Measurements from ENCODE around the gene TRRAP.

TRRAP gene

GRCh38 chr7:99004781-99005500 lies 126.6 kb downstream of the TRRAP start:
- peak; percentile 45 for DNase-seq (ENCODE audit: low read depth, low spot score)

GRCh38 chr7:99005776-99006175 lies 127.4 kb downstream of the TRRAP start:
- no peak for DNase-seq (ENCODE audit: low read depth, low spot score)

- no peak for DNase-seq (ENCODE audit: low read depth, low spot score)
Measured at GRCh38 chr7:99006739-99007424, 128.6 kb downstream of the TRRAP start.

GRCh38 chr7:99008181-99008631 lies 129.9 kb downstream of the TRRAP start:
- no peak for DNase-seq (ENCODE audit: low read depth, low spot score)

GRCh38 chr7:99008921-99009530 lies 130.7 kb downstream of the TRRAP start:
- no peak for DNase-seq (ENCODE audit: low read depth, low spot score)

- no peak for DNase-seq (ENCODE audit: low read depth, low spot score)
Measured at GRCh38 chr7:99010281-99010680, 131.9 kb downstream of the TRRAP start.

GRCh38 chr7:99011341-99011705 lies 133.0 kb downstream of the TRRAP start:
- no peak for DNase-seq (ENCODE audit: low read depth, low spot score)

- DNase-seq (ENCODE audit: low read depth, low spot score) = no peak
Measured at GRCh38 chr7:99011706-99012404, 133.5 kb downstream of the TRRAP start.

- no peak for DNase-seq (ENCODE audit: low read depth, low spot score)
Measured at GRCh38 chr7:99012722-99013121, 134.4 kb downstream of the TRRAP start.

GRCh38 chr7:99013266-99014112 lies 135.2 kb downstream of the TRRAP start:
- DNase-seq (ENCODE audit: low read depth, low spot score) = no peak

GRCh38 chr7:99014113-99014985 lies 136.0 kb downstream of the TRRAP start:
- DNase-seq (ENCODE audit: low read depth, low spot score) = no peak

GRCh38 chr7:99016196-99016595 lies 137.9 kb downstream of the TRRAP start:
- DNase-seq (ENCODE audit: low read depth, low spot score) = no peak

- DNase-seq (ENCODE audit: low read depth, low spot score) = no peak
Measured at GRCh38 chr7:99019523-99020412, 141.4 kb downstream of the TRRAP start.

- DNase-seq (ENCODE audit: low read depth, low spot score) = no peak
Measured at GRCh38 chr7:99020413-99020715, 142.0 kb downstream of the TRRAP start.

GRCh38 chr7:99021941-99022560 lies 143.7 kb downstream of the TRRAP start:
- DNase-seq (ENCODE audit: low read depth, low spot score) = no peak

GRCh38 chr7:99024066-99024465 lies 145.7 kb downstream of the TRRAP start:
- DNase-seq (ENCODE audit: low read depth, low spot score) = no peak

- no peak for DNase-seq (ENCODE audit: low read depth, low spot score)
Measured at GRCh38 chr7:99027241-99027640, 148.9 kb downstream of the TRRAP start.

GRCh38 chr7:99027841-99028240 lies 149.5 kb downstream of the TRRAP start:
- no peak for DNase-seq (ENCODE audit: low read depth, low spot score)
